Measurements from ENCODE around the gene KIF19. TPM values are rescaled to one million over a fixed set of nuclear protein-coding genes. Genes with fewer than 3 reads are reported as not detected.

KIF19 gene
- total and polyA plus RNA-seq, 10 of the 15 experiments (the other 5 are each of a cell fraction or from before 2014, with no cell fraction given) = 0.06 to 0.07 TPM; not detected in 8

DNA sequence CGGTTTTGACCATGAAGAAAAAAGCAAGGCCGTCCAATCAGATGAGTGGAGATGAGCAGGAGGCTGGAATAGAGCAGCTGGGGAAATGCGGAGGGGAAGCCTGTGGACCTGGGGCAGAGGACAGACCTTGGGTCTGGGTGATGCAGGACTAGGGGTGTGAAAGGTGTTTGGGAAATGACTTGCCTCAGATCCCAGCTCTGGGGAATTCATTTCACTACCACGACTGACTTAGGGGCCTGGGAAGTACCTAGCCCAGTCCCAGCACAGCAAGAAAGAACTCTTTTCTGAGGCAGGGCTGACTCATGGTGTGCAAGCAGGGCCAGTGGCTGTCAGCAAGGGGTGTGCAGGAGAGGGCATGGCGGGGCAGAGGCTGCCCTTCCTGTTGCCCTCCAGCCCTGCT is 37.2 kb upstream of the KIF19 start (continued):
- TF ChIP-seq, protein P1, sequence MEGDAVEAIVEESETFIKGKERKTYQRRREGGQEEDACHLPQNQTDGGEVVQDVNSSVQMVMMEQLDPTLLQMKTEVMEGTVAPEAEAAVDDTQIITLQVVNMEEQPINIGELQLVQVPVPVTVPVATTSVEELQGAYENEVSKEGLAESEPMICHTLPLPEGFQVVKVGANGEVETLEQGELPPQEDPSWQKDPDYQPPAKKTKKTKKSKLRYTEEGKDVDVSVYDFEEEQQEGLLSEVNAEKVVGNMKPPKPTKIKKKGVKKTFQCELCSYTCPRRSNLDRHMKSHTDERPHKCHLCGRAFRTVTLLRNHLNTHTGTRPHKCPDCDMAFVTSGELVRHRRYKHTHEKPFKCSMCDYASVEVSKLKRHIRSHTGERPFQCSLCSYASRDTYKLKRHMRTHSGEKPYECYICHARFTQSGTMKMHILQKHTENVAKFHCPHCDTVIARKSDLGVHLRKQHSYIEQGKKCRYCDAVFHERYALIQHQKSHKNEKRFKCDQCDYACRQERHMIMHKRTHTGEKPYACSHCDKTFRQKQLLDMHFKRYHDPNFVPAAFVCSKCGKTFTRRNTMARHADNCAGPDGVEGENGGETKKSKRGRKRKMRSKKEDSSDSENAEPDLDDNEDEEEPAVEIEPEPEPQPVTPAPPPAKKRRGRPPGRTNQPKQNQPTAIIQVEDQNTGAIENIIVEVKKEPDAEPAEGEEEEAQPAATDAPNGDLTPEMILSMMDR (IDR thresholded peaks at IDR 0.05 in 2 of 3, conservative IDR thresholded peaks at IDR 0.05 in 1 of 3; ENCODE audit: control insufficient read depth in 2 of 3, extremely low read depth in 1 of 3, insufficient read depth in 1 of 3, low read depth in 3 of 3, low read length in 3 of 3) = no peak
- TF ChIP-seq IRF4 (IDR thresholded peaks at IDR 0.05; ENCODE audit: low read depth, low read length) = peak; percentile 72; the same call in 1 of the 2 replicates
- TF ChIP-seq KLF5 (IDR thresholded peaks at IDR 0.05; ENCODE audit: partially characterized antibody) = no peak
- no peak; the same call in 1 of the 2 replicates for TF ChIP-seq NFIC (IDR thresholded peaks at IDR 0.05; ENCODE audit: low read depth, low read length)
- no peak for TF ChIP-seq PML (IDR thresholded peaks at IDR 0.05; ENCODE audit: low read length)
- no peak for TF ChIP-seq POLR2AphosphoS5 (IDR thresholded peaks at IDR 0.05; ENCODE audit: low read length)
- TF ChIP-seq EP300 (IDR thresholded peaks at IDR 0.05; ENCODE audit: borderline replicate concordance in 1 of 2, control insufficient read depth in 1 of 2, low read depth in 2 of 2, low read length in 2 of 2) = peak in 1 of 2 experiments; percentile 58; a peak in 2 of 4 replicates
- TF ChIP-seq CHD4 (IDR thresholded peaks at IDR 0.05) = no peak
- TF ChIP-seq, protein P2, sequence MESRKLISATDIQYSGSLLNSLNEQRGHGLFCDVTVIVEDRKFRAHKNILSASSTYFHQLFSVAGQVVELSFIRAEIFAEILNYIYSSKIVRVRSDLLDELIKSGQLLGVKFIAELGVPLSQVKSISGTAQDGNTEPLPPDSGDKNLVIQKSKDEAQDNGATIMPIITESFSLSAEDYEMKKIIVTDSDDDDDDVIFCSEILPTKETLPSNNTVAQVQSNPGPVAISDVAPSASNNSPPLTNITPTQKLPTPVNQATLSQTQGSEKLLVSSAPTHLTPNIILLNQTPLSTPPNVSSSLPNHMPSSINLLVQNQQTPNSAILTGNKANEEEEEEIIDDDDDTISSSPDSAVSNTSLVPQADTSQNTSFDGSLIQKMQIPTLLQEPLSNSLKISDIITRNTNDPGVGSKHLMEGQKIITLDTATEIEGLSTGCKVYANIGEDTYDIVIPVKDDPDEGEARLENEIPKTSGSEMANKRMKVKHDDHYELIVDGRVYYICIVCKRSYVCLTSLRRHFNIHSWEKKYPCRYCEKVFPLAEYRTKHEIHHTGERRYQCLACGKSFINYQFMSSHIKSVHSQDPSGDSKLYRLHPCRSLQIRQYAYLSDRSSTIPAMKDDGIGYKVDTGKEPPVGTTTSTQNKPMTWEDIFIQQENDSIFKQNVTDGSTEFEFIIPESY (IDR thresholded peaks at IDR 0.05) = no peak
- TF ChIP-seq TAF1 (IDR thresholded peaks at IDR 0.05; ENCODE audit: borderline replicate concordance, low read depth, low read length) = no peak
- TF ChIP-seq MTA3 (IDR thresholded peaks at IDR 0.05; ENCODE audit: borderline replicate concordance, low read length) = no peak
- TF ChIP-seq SIN3A (IDR thresholded peaks at IDR 0.05; ENCODE audit: low read depth, low read length) = no peak
- no peak; the same call in 1 of the 2 replicates for TF ChIP-seq RUNX3 (IDR thresholded peaks at IDR 0.05; ENCODE audit: low read length)
- TF ChIP-seq ZNF384 (IDR thresholded peaks at IDR 0.05; ENCODE audit: borderline replicate concordance, low read depth, low read length) = no peak
- TF ChIP-seq RBBP5 (conservative IDR thresholded peaks at IDR 0.05) = no peak
- TF ChIP-seq, protein P3, sequence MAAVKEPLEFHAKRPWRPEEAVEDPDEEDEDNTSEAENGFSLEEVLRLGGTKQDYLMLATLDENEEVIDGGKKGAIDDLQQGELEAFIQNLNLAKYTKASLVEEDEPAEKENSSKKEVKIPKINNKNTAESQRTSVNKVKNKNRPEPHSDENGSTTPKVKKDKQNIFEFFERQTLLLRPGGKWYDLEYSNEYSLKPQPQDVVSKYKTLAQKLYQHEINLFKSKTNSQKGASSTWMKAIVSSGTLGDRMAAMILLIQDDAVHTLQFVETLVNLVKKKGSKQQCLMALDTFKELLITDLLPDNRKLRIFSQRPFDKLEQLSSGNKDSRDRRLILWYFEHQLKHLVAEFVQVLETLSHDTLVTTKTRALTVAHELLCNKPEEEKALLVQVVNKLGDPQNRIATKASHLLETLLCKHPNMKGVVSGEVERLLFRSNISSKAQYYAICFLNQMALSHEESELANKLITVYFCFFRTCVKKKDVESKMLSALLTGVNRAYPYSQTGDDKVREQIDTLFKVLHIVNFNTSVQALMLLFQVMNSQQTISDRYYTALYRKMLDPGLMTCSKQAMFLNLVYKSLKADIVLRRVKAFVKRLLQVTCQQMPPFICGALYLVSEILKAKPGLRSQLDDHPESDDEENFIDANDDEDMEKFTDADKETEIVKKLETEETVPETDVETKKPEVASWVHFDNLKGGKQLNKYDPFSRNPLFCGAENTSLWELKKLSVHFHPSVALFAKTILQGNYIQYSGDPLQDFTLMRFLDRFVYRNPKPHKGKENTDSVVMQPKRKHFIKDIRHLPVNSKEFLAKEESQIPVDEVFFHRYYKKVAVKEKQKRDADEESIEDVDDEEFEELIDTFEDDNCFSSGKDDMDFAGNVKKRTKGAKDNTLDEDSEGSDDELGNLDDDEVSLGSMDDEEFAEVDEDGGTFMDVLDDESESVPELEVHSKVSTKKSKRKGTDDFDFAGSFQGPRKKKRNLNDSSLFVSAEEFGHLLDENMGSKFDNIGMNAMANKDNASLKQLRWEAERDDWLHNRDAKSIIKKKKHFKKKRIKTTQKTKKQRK (IDR thresholded peaks at IDR 0.05; ENCODE audit: low read depth, low read length) = no peak
- TF ChIP-seq PAX5 (IDR thresholded peaks at IDR 0.05; ENCODE audit: borderline replicate concordance, low read depth, low read length) = peak; percentile 64; the same call in 1 of the 2 replicates
- TF ChIP-seq, protein P4, sequence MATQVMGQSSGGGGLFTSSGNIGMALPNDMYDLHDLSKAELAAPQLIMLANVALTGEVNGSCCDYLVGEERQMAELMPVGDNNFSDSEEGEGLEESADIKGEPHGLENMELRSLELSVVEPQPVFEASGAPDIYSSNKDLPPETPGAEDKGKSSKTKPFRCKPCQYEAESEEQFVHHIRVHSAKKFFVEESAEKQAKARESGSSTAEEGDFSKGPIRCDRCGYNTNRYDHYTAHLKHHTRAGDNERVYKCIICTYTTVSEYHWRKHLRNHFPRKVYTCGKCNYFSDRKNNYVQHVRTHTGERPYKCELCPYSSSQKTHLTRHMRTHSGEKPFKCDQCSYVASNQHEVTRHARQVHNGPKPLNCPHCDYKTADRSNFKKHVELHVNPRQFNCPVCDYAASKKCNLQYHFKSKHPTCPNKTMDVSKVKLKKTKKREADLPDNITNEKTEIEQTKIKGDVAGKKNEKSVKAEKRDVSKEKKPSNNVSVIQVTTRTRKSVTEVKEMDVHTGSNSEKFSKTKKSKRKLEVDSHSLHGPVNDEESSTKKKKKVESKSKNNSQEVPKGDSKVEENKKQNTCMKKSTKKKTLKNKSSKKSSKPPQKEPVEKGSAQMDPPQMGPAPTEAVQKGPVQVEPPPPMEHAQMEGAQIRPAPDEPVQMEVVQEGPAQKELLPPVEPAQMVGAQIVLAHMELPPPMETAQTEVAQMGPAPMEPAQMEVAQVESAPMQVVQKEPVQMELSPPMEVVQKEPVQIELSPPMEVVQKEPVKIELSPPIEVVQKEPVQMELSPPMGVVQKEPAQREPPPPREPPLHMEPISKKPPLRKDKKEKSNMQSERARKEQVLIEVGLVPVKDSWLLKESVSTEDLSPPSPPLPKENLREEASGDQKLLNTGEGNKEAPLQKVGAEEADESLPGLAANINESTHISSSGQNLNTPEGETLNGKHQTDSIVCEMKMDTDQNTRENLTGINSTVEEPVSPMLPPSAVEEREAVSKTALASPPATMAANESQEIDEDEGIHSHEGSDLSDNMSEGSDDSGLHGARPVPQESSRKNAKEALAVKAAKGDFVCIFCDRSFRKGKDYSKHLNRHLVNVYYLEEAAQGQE (IDR thresholded peaks at IDR 0.05; ENCODE audit: low read depth, low read length) = no peak
- 0 out of 2 replicates have a peak, but pooled peaks have one; percentile 37 for TF ChIP-seq JUND (IDR thresholded peaks at IDR 0.05; ENCODE audit: low read depth, low read length)
- peak; percentile 67 for TF ChIP-seq MXI1 (IDR thresholded peaks at IDR 0.05; ENCODE audit: low read depth, low read length)
- peak; percentile 57; the same call in 1 of the 2 replicates for TF ChIP-seq BACH1 (IDR thresholded peaks at IDR 0.05; ENCODE audit: borderline replicate concordance)
